KOPT-K1 (cell line): ENCODE measurements around the gene CDK17.

Experiments
- H3K27ac ChIP-seq: fragments of 200-600 bp; sonication (generic); 2 replicates; pipeline ENCODE4 v1.5.1; 2016; ENCODE audit warnings: antibody characterized with exemption, mild to moderate bottlenecking, low read depth, low read length; ENCODE audit not compliant: poor library complexity, severe bottlenecking
- H3K36me3 ChIP-seq: fragments of 200-600 bp; sonication (generic); 2 replicates; pipeline ENCODE4 v1.5.1; 2017; ENCODE audit warnings: antibody characterized with exemption, mild to moderate bottlenecking, low read length, moderate library complexity; ENCODE audit not compliant: insufficient read depth
- H3K9me3 ChIP-seq: fragments of 200-600 bp; sonication (generic); 2 replicates; pipeline ENCODE4 v1.5.1; 2017; ENCODE audit warnings: antibody characterized with exemption, low read length, mild to moderate bottlenecking; ENCODE audit not compliant: insufficient read depth, poor library complexity, severe bottlenecking

Gene CDK17

GRCh38 chr12:96271469-96272199 is 128.6 kb downstream of the CDK17 start:
- Histone ChIP-seq H3K9me3 (no peaks in the 10 kb centered on the region), H3K36me3 (peaks cover 42% of the 10 kb centered on the region), H3K27ac (no peak overlapping the region)

GRCh38 chr12:96266238-96266637 is 134.0 kb downstream of the CDK17 start:
- H3K27ac ChIP-seq, result no peak overlapping the region
- H3K36me3 ChIP-seq, result peaks cover 43% of the 10 kb centered on the region
- no peaks in the 10 kb centered on the region for H3K9me3 ChIP-seq

GRCh38 chr12:96265836-96266235 is 134.4 kb downstream of the CDK17 start:
- Histone ChIP-seq H3K27ac (no peak overlapping the region), H3K9me3 (no peaks in the 10 kb centered on the region), H3K36me3 (peaks cover 39% of the 10 kb centered on the region)

GRCh38 chr12:96265400-96265799 is 134.8 kb downstream of the CDK17 start:
- Histone ChIP-seq H3K9me3 (no peaks in the 10 kb centered on the region), H3K27ac (no peak overlapping the region), H3K36me3 (peaks cover 34% of the 10 kb centered on the region)

- peaks cover 27% of the 10 kb centered on the region for H3K36me3 ChIP-seq
- no peak overlapping the region for H3K27ac ChIP-seq
- H3K9me3 ChIP-seq, result no peaks in the 10 kb centered on the region
Measured at GRCh38 chr12:96263449-96263902, 136.8 kb downstream of the CDK17 start.

- H3K9me3 ChIP-seq, result no peaks in the 10 kb centered on the region
- no peak overlapping the region for H3K27ac ChIP-seq
- peaks cover 21% of the 10 kb centered on the region; the same call in 1 of the 2 replicates for H3K36me3 ChIP-seq
Measured at GRCh38 chr12:96261557-96261956, 138.7 kb downstream of the CDK17 start.

- Histone ChIP-seq H3K9me3 (no peaks in the 10 kb centered on the region), H3K27ac (no peak overlapping the region), H3K36me3 (peaks cover 21% of the 10 kb centered on the region; the same call in 1 of the 2 replicates)
Measured at GRCh38 chr12:96260644-96261043, 139.6 kb downstream of the CDK17 start.

- H3K9me3 ChIP-seq, result no peaks in the 10 kb centered on the region
- peaks cover 21% of the 10 kb centered on the region; the same call in 1 of the 2 replicates for H3K36me3 ChIP-seq
- no peak overlapping the region for H3K27ac ChIP-seq
Measured at GRCh38 chr12:96260231-96260630, 140.0 kb downstream of the CDK17 start.

- peaks cover 17% of the 10 kb centered on the region; the same call in 1 of the 2 replicates for H3K36me3 ChIP-seq
- H3K9me3 ChIP-seq, result no peaks in the 10 kb centered on the region
- H3K27ac ChIP-seq, result no peak overlapping the region
Measured at GRCh38 chr12:96258104-96258961, 141.9 kb downstream of the CDK17 start.

- Histone ChIP-seq H3K36me3 (peaks cover 10% of the 10 kb centered on the region; the same call in 1 of the 2 replicates), H3K27ac (no peak overlapping the region), H3K9me3 (no peaks in the 10 kb centered on the region)
Measured at GRCh38 chr12:96257550-96258103, 142.6 kb downstream of the CDK17 start.

- H3K9me3 ChIP-seq, result no peaks in the 10 kb centered on the region
- H3K36me3 ChIP-seq, result 0 out of 2 replicates have a peak, but pooled peaks cover 4% of the 10 kb centered on the region
- H3K27ac ChIP-seq, result no peak overlapping the region
Measured at GRCh38 chr12:96256672-96257361, 143.4 kb downstream of the CDK17 start.

GRCh38 chr12:96255077-96255476 is 145.2 kb downstream of the CDK17 start:
- H3K27ac ChIP-seq, result no peak overlapping the region
- no peaks in the 10 kb centered on the region for H3K36me3 ChIP-seq
- H3K9me3 ChIP-seq, result no peaks in the 10 kb centered on the region

GRCh38 chr12:96250119-96250685 is 150.0 kb downstream of the CDK17 start:
- H3K9me3 ChIP-seq, result no peaks in the 10 kb centered on the region
- H3K36me3 ChIP-seq, result no peaks in the 10 kb centered on the region
- H3K27ac ChIP-seq, result no peak overlapping the region
